Peyer's patch (tissue), 4 donors: ENCODE results near the gene SLC6A9.

ENCODE experiments used
- CTCF ChIP-seq, 6 experiments: fragments of 450-650 bp in 4 of 6; fragments of 200-600 bp in 2 of 6; sonication (generic) in 1 of 6; IDR thresholded peaks; one replicate each; pipeline ENCODE4 v1.5.1; 2017 to 2019; ENCODE audit warnings: antibody characterized with exemption in 6 of 6, mild to moderate bottlenecking in 3 of 6, moderate library complexity in 1 of 6
- POLR2A ChIP-seq, 2 donors: fragments of 450-650 bp; IDR thresholded peaks; one replicate each; pipeline ENCODE4 v1.5.1; 2017; ENCODE audit warnings: antibody characterized with exemption in 2 of 2, mild to moderate bottlenecking in 2 of 2, moderate library complexity in 2 of 2

- TF ChIP-seq CTCF (IDR thresholded peaks at IDR 0.05) (no peak), POLR2A (IDR thresholded peaks at IDR 0.05) (no peak)
Measured at GRCh38 chr1:43984855-43985254, 46.4 kb downstream of the SLC6A9 start.
